GM21528 (cell line): Measurements from ENCODE around the gene TP53I11.

Source experiments
- ATAC-seq: cut with Tn5 transposase; IDR thresholded peaks from one replicate; pipeline ENCODE4 v1.9.1; 2021; ENCODE audit warnings: mild to moderate bottlenecking, moderate library complexity; ENCODE audit not compliant: unreplicated experiment, low FRiP score

TP53I11 gene

DNA sequence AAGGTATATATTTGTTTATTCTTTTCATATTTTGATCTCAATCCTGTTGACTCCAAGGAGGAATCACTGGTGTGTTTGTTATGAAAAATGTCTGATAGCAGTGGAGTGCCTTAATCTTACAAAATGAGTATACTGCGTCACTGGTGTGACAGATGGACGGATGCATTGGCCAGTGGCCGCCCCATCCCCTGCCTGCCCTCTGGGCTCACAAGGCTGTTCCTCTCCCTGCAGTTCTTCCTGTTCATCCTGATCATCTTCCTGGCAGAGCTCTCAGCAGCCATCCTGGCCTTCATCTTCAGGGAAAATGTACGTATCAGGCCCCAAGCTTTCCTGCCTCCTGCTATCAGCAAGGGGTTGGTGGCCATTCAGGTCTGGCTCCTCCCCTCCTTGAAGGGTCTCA is 32.9 kb downstream of the TP53I11 start:
- no peak for ATAC-seq

DNA sequence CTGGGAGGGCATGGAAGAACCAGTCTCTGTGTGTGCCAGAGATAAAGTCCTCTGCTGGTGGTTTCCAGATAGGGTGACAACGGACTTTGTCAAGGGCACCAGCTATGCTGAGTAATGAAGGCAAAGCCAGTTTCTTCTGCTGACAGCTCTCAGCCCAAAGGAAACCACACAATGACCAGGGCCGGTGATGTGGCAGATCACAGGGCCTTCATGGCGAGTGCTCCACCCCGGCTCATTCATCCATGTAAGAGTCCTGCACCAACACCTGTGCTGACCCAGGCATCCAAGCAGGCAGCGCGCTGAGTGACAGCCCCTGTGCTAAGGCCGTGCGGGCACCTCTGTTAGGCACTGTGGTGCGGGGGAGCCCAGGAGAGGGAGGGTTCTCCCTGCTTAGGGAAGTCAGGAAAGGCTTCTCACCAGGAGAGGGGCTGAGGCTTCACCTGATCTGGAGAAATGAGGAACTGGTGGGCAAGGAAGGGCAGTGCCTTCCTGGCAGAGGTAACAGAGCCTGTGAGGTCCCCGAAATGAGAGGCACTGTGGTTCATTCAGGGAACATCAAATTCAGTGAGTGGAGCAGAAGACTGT is 33.8 kb downstream of the TP53I11 start:
- ATAC-seq, result no peak

DNA sequence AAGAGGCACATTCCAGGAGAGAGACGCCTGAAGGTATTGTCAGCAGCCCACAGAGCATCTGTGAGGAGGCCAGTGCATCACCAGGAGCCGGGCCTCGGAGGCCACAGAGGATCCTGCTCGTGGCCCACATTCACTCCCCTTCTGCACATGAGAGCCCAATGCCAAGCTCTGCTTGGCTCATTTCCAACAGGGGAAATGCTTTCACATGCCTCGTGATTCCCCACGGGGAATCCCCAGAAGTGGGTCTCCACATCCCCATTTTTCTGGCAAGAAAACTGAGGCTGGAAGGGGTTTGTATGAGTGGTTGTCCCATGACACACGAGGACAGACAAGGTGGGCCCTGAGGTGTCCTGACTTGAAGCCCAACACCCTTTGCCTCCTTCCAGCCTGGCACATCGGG is 34.4 kb downstream of the TP53I11 start:
- no peak for ATAC-seq

DNA sequence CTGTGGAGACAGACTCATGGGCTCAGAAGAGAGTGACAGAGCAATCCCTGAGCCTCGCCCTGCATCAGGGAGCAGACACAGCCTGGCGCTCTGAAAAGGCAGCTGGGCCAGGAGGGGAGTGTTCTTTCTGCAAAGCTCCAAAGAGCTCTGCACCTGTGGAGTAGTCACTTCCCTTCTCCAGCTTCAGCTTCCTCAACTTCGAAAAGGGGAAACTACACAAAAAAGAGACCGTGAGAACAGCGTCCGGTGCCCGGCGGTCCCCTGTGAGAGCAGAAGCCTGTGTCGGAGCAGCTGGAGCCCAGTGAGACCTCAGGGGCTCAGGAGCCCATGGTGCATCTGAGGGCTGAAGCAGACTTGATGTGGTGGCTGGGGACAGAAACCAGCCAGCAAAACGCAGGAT is 35.1 kb downstream of the TP53I11 start:
- ATAC-seq, result no peak

DNA sequence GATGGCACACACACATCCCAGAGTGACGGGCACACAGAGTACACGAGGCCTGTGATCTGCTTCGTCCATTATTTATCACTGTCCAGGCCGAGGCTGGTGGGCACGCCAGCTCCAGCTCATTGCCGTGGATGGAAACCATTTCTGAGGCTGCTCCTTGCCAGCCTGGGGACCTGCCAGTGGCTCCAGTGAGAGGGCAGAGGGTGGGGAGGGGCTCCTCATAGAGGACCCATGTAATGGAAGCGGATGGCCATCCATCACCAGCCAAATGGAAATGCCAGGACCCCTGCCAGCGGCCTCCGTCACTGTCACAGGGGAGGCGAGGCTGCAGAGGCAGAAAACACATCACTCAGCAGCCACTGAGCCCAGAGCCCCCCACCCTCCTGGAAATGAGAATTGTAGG is 35.7 kb downstream of the TP53I11 start:
- no peak for ATAC-seq

DNA sequence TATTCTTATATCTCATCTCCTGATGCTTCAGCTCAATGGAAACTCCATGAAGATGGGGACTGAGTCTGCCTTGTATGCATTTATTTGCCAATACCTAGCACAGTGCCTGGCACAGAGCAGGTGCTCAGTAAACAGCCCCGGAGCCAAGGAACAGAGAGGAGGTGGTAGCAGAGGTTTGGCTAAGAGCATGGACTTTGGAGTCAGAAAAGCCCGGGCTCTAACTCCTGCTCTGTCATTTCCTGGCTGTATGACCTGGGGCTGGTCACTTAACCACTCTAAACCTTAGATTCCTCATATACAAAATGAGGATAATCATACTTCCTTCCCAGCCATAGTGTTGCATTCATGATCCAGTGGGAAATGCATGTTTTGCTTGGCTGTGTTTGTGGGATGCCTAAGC is 36.6 kb downstream of the TP53I11 start:
- no peak for ATAC-seq

DNA sequence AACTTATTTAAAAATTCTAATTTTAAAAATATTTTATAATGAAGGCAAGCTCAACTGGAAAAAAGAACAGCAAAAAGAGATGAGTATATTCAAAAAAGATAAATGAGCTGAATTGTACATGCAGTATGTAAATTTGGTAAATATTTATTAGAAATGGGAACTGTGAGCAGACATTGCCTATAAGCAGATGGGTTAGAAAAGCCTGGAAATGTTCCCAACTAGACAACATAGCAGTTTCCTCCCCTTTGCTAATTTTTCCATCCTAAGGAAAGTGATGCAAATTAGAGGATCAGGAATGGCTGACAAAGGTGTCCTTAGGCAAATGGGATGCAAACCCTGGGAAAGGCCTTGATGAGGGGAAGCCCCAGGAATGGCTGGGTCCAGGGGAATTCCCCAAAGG is 37.2 kb downstream of the TP53I11 start:
- no peak for ATAC-seq

DNA sequence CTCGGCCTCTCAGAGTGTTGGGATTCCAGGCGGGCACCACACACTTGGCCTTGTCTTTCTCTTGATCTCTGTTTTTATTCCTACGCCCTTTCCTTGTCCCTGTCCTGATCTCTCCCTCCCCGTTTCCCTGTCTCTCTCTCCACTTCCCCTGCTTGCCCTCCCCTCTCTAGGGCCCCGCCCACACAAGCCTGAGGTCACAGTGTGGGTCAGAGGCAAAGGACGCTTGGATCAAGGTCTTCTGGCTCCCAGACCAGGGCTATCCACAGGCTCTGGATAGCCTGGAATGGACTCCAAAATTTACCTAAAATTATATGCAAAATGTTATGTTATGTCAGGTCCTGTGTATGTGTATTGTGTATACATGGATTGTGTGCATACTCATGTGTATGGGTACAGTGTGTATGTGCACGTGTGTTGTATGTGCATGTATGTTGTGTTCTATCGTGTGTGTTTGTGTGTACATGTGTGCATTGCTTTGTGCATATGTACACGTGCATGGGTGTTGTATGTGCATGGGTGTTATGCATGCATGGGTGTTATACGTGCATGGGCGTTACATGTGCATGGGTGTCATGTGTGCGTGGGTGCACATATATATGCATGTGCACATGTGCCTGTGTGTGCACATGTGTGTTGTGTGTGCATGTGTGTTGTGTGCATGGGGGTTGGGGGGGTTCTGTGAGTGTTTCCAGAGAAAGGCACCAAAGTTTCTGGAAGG is 38.3 kb downstream of the TP53I11 start:
- ATAC-seq, result no peak

DNA sequence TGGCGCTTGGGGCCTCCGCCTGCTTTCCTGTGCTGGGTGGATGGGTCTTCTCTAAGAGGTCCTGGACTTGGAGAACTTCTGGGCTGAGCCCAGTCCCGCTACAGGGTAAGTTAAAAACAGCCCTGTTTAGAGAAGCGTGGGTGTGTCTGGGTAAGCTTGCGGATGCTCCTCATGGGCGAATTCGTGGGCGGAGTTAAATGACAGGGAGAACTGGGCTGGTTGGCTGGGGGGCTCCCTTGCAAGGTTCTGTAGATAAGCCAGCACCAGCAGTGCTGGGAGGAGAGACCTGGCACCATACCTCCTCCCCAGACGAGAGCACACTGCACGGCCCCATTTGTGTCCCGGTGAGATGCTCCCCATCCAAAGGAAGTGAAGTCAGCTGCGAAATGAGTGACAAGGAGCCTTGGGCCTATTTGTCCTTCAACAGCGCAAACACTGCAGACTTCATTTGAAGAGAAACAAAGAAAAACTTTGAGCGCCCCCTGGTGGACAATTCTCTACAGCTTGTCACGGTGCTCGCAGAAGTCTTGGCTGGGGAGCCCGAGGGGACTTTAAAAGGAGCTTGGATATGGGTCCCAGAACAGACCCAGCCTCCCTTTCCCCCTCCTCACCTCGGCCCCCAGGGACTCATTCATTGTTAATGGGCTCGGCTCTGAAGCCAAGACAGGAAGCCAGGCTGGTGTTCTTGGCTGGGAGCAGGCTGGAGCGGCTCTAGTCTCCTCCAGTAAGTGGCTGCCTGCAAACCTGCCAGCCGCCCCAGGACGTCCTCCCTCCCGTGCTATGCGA is 39.5 kb downstream of the TP53I11 start:
- ATAC-seq, result no peak

DNA sequence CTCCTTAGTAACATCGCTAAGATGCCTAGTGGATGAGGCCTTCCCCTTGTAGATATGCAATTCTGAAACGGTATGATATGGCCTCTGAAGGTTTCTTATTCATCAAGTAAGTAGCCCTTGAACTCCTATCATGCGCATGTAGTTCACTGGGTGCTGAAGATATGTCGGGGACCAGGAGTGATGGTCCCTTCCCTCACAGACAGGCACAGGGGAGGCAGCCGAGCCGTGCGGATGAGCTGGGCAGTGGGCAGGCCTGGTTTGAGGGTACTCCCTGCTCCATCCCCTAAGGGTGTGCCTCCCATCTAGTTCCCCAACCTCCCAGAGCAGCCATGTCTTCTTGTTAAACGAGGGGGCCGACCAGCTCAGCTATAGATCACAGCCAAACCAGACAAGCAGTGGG is 40.1 kb downstream of the TP53I11 start:
- no peak for ATAC-seq

DNA sequence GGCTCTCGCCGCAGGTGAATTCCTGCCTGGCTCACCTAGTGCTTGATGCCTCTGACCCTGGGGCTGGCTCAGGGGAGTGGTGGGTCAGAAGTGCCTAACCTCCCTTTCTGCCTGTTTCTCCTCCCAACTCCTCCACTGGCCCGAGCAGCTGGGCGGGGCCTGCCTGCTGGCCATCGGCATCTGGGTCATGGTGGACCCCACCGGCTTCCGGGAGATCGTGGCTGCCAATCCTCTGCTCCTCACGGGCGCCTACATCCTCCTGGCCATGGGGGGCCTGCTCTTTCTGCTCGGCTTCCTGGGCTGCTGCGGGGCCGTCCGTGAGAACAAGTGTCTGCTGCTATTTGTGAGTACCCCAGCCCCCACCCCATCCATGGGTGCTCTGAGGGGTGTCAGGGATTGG is 41.1 kb downstream of the TP53I11 start:
- ATAC-seq, result no peak

DNA sequence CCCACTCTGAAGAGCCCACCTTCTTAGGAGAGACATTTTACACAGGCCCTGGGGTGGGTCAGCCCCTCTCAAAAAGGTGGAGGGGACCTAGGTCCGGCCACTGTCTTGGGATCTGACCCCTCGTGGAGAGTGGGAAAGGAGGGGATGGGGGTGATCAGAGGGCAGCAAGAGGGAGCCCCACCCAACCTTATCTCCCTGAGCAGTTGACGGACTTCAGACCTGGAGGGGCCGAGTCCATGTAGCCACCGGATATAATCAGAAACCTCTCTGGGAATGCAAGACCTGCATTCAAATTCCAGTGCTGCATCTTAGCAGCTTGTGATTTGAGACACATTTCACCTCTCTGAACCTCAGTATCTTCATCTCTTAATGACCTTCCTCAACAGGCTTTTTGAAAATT is 44.0 kb downstream of the TP53I11 start:
- no peak for ATAC-seq

DNA sequence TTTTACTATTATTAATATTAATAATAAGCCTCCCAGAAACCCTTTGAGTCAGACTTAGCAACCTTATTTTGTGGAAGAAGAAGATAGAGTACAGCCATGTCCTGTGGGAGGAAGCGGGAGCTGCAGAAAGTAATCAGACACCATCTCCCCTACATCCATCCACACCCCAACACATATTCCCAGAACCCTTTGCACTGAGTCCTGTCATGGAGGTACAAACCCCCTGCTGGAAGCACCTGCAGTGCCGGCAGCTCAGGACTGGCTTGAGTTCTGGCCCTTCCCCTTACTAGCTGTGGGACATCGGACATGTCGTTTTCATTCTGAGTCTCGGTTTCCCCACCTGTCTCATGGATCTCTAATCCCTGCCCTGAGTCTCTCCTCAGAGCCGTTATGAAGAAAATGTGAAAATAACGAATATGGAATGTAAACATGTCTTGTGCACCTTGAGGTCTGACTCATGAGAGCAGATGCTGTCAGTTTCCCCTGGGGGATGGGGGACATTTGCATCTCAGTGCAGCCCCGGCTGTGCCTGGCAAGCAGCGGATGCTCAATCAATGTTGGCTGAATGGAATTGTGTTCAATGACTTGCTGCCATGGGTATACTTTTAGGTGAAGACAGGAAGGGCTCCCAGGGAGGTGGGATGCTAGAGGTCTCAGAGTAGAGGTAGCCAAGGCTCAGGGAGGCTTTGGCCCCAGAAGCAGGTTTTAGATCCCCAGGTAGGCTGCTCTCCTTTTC is 45.4 kb downstream of the TP53I11 start:
- no peak for ATAC-seq

DNA sequence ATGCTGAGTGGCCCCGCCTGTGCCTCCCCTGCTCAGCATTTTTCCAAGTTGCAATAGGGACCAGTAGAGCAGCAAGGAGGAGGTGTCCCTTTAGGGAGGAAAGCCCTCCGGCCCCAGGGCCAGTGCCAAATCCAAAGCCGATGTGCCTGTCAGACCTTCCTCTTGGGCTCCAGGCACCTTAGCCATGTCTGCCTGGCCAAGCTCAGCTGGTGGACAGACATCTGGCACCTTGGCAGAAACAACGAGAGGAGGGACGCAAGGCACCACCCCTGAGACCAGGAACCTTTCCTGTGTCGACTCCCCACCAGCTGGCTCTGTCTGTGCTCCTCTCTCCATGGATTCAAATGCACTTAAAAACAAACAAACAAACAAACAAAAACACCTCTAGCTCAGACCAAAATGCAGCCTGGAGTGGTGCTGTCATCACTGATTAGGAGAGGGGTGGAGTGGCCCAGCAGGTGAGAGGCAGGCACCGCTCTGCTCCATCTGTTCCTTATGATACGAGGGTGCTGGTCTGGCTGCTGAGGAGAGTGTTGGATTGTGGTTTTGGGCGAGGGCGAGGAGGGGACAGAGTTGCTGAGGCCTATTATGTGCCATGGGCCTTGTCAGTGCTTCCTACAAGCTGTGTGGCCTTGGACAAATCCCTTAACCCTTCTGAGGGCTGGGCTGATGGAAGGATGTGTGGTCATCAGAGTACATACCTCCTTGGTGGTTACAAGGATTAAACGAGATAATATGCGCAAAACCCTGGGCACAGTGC is 46.2 kb downstream of the TP53I11 start:
- no peak for ATAC-seq

DNA sequence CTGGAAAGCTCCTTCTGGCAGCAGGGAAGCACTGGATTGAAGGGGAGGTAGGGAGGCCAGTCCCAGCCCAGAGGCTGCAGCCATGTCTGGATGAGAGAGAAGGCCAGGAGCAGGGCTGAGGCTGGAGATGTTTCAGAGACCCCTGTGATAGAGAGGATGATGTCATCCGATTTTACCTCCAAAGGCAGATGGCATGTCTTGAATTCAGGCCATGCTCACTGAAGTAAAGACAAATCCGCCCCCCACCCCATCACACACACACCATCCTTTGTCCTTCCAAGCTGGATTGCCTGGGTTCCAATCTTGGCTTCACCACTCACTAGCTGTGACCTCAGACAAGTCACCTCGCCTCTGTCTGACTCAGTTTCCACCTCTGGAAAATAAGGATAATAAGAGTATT is 47.2 kb downstream of the TP53I11 start:
- ATAC-seq, result no peak

DNA sequence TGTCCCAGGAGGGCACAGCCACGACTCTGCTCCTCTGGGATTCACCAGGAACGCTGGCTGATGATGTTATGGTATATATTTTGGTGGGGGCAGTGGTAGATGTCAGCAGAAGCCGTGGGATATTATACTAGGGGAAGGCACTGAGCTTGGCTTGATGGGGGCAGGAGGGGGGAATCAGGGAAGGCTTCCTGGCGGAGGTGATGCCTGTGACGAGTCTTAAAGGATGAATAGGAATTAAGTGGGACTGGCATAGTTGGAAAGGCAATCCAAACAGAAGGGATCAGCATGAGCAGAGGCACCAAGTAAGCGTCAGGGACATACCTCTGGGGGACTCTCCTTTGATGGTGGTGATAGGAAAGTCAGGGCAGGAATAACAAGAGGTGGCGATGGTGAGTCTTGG is 47.6 kb downstream of the TP53I11 start:
- no peak for ATAC-seq

DNA sequence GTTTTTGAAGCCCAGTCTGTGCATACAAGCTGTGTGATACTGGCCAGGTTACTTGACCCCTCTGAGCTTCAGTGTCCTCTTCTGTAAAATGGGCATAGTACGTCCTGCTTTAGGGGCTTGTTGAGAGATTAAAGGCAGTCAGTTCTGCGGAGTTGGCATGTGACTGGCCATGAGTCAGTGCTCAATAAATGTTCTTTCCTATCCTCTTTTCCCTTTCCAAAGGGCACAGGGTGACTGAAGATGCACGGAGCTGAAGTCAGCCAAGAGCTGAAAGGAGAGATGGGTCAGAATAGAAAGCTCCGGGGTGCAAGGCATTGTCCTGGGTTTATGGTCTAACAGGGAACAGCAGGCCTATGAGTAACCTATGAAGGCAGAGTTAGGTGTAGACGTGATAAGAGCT is 48.9 kb downstream of the TP53I11 start:
- ATAC-seq, result no peak

DNA sequence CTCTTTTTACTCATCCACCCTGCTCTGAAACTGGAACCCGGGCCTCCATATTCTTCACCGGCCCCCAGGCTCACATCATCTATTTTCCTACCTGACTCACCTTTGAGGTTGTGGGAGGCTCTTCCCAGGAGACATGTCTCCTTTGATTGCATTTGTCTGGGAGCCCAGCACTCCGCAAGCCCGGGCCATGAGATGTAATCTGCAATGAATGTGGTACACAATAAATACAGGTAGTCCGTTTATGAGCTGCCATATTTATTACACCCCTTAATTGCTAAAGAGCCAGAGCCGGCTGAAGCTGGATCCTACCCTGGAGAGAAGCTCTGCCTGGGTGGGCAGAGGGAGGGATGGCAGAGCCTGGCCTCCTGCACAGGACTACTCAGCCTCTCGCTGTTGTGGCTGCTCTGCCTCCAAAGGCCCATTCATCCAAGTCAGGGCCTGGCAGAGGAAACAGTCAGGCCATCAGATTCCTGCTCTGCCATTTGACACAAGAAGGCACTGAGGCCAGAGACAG is 49.5 kb downstream of the TP53I11 start:
- ATAC-seq, result no peak

DNA sequence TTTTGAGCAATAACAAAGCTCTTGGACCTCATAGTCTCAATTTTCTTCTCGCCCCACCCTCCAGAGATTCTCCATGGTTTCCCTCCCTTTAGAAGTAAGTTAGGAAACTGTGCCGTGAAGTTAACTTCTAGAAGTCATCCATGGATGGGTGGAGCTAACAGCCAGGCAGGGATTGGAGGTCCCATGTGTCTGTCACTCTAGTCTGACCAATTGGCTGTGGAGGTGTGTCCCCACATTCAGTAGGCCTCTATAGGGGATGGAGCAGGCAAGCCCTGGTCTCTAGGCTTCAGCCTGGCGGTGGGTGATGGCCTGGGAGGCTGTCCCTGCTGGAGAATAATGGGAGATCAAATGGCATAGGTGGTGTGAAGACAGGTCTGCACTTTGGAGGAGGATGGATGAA is 50.7 kb downstream of the TP53I11 start:
- ATAC-seq, result no peak
